H1 (cell line): ENCODE measurements around the gene PFKFB3. TPM values are rescaled to one million over a fixed set of nuclear protein-coding genes. Genes with fewer than 3 reads are reported as not detected.

Experiments used
- CTCF ChIA-PET: fragments of 300-600 bp; sonication (Branson Sonifier 250); formaldehyde crosslinking; loops from one replicate; lab custom pipeline; 2021; ENCODE audit not compliant: partially characterized antibody; lab: Charles Lee
- POLR2A ChIA-PET: fragments of 300-600 bp; sonication (Branson Sonifier 250); formaldehyde crosslinking; loops from one replicate; lab custom pipeline; 2021; ENCODE audit warnings: inconsistent platforms; ENCODE audit not compliant: partially characterized antibody; lab: Charles Lee
- DNase-seq, 2 experiments: peaks; one replicate each; pipeline versions ENCODE4 v3.0.0 to v3.0.0-alpha.2; 2010 to 2022; ENCODE audit warnings: low spot score in 2 of 2, low read depth in 1 of 2, mixed read lengths in 1 of 2
- FAIRE-seq: peaks from 2 replicates; lab custom pipeline; 2011; peaks lifted over from hg19 to GRCh38; lab: Jason Lieb, UNC
- H2AFZ ChIP-seq: 2 replicates; pipeline ENCODE4 v1.8.1; 2012; ENCODE audit warnings: low read length, inconsistent platforms
- H2AK5ac ChIP-seq: 2 replicates; pipeline ENCODE4 v1.6.1; 2013; ENCODE audit warnings: low read depth, low read length
- H2BK120ac ChIP-seq: replicated peaks from 2 replicates; pipeline ENCODE3; 2013; ENCODE audit warnings: low read depth, low read length, inconsistent platforms
- H2BK12ac ChIP-seq: 2 replicates; pipeline ENCODE4 v1.6.1; 2013; ENCODE audit warnings: low read depth, low read length
- H2BK15ac ChIP-seq: 2 replicates; pipeline ENCODE4 v1.6.1; 2013; ENCODE audit warnings: low read length
- H2BK20ac ChIP-seq: 2 replicates; pipeline ENCODE4 v1.6.1; 2013; ENCODE audit warnings: low read length
- H2BK5ac ChIP-seq: 2 replicates; pipeline ENCODE4 v1.6.1; 2013; ENCODE audit warnings: low read depth, low read length
- H3K14ac ChIP-seq: 2 replicates; pipeline ENCODE4 v1.6.1; 2013; ENCODE audit warnings: inconsistent platforms; ENCODE audit not compliant: insufficient read length
- H3K18ac ChIP-seq: 2 replicates; pipeline ENCODE4 v1.6.1; 2013; ENCODE audit warnings: low read length; ENCODE audit errors: extremely low read depth
- H3K23ac ChIP-seq: 2 replicates; pipeline ENCODE4 v1.6.1; 2013; ENCODE audit warnings: inconsistent platforms; ENCODE audit not compliant: insufficient read length
- H3K23me2 ChIP-seq: 2 replicates; pipeline ENCODE4 v1.6.1; 2013; ENCODE audit warnings: low read depth, low read length
- H3K27ac ChIP-seq: 2 replicates; pipeline ENCODE4 v1.6.1; 2011; ENCODE audit warnings: low read depth, low read length, inconsistent platforms
- H3K27me3 ChIP-seq, 4 experiments: replicated peaks in 1 of 4; 1 replicate in 1 of 4; 2 replicates in 3 of 4; pipeline versions ENCODE4 v1.6.1 to v1.8.1; 2011 to 2013; ENCODE audit warnings: low read length in 3 of 4, mild to moderate bottlenecking in 3 of 4, inconsistent platforms in 2 of 4, mixed read lengths in 2 of 4, moderate library complexity in 1 of 4; ENCODE audit not compliant: control insufficient read depth in 3 of 4, insufficient read depth in 3 of 4; ENCODE audit errors: extremely low read depth in 1 of 4
- H3K36me3 ChIP-seq, 4 experiments: 2 replicates each; pipeline versions ENCODE4 v1.6.1 to v1.8.1; 2011 to 2013; ENCODE audit warnings: mild to moderate bottlenecking in 4 of 4, low read length in 3 of 4, moderate library complexity in 2 of 4, control low read depth in 1 of 4, inconsistent platforms in 1 of 4; ENCODE audit not compliant: insufficient read depth in 4 of 4, control insufficient read depth in 2 of 4
- H3K4ac ChIP-seq: replicated peaks from 2 replicates; pipeline ENCODE3; 2013; ENCODE audit warnings: low read length, low read depth, mixed read lengths, inconsistent platforms; ENCODE audit not compliant: insufficient read length
- H3K4me1 ChIP-seq, 4 experiments: replicated peaks in 1 of 4; 1 replicate in 1 of 4; 2 replicates in 3 of 4; pipeline versions ENCODE4 v1.6.1 to v1.8.1; 2011 to 2013; ENCODE audit warnings: low read length in 3 of 4, inconsistent platforms in 2 of 4, mixed read lengths in 1 of 4; ENCODE audit not compliant: insufficient read depth in 4 of 4, control insufficient read depth in 3 of 4
- H3K4me2 ChIP-seq, 2 experiments: 2 replicates each; pipeline versions ENCODE4 v1.6.1 to v1.8.1; 2011 to 2013; ENCODE audit warnings: low read depth in 2 of 2, low read length in 2 of 2, control low read depth in 1 of 2, inconsistent platforms in 1 of 2, mild to moderate bottlenecking in 1 of 2; ENCODE audit not compliant: insufficient read depth in 1 of 2
- H3K4me3 ChIP-seq, 4 experiments: fragments of 200-600, 300-600 bp in 1 of 4; sonication (generic), shearing (Covaris generic), sonication (Bioruptor Twin) in 1 of 4; 2 replicates each; pipeline versions ENCODE4 v1.5.1 to v1.8.1; 2011 to 2016; ENCODE audit warnings: low read length in 4 of 4, low read depth in 3 of 4, control low read depth in 2 of 4, inconsistent platforms in 2 of 4, mild to moderate bottlenecking in 2 of 4, mixed read lengths in 1 of 4, moderate library complexity in 1 of 4; ENCODE audit not compliant: insufficient read depth in 2 of 4; ENCODE audit errors: extremely low read depth in 1 of 4
- H3K56ac ChIP-seq: replicated peaks from 2 replicates; pipeline ENCODE3; 2013; ENCODE audit warnings: low read depth, mild to moderate bottlenecking, mixed read lengths, low read length, inconsistent platforms; ENCODE audit not compliant: insufficient read length
- H3K79me1 ChIP-seq: 2 replicates; pipeline ENCODE4 v1.6.1; 2013; ENCODE audit warnings: low read depth, low read length, control low read depth
- H3K79me2 ChIP-seq, 2 experiments: 2 replicates each; pipeline versions ENCODE4 v1.6.1 to v1.8.1; 2012 to 2013; ENCODE audit warnings: low read length in 2 of 2, mild to moderate bottlenecking in 2 of 2, inconsistent platforms in 1 of 2; ENCODE audit not compliant: insufficient read depth in 2 of 2, control insufficient read depth in 1 of 2
- H3K9ac ChIP-seq, 4 experiments: replicated peaks in 1 of 4; 1 replicate in 1 of 4; 2 replicates in 3 of 4; pipeline versions ENCODE4 v1.6.1 to v1.8.1; 2011 to 2013; ENCODE audit warnings: low read depth in 3 of 4, low read length in 3 of 4, control low read depth in 2 of 4, mild to moderate bottlenecking in 2 of 4, moderate library complexity in 2 of 4, inconsistent platforms in 1 of 4; ENCODE audit errors: extremely low read depth in 1 of 4
- H3K9me3 ChIP-seq, 2 experiments: 2 replicates each; pipeline versions ENCODE4 v1.6.1 to v1.8.1; 2012 to 2013; ENCODE audit warnings: mild to moderate bottlenecking in 2 of 2, moderate library complexity in 2 of 2, control low read depth in 1 of 2, inconsistent platforms in 1 of 2, low read depth in 1 of 2, low read length in 1 of 2, mixed read lengths in 1 of 2; ENCODE audit not compliant: insufficient read depth in 2 of 2
- H4K20me1 ChIP-seq, 2 experiments: replicated peaks in 1 of 2; 2 replicates each; pipeline versions ENCODE3 to v1.8.1; 2011 to 2013; ENCODE audit warnings: inconsistent platforms in 2 of 2, low read length in 2 of 2, mild to moderate bottlenecking in 1 of 2; ENCODE audit not compliant: insufficient read depth in 2 of 2, control insufficient read depth in 1 of 2
- H4K5ac ChIP-seq: 2 replicates; pipeline ENCODE4 v1.6.1; 2013; ENCODE audit warnings: low read length, low read depth, mixed read lengths, inconsistent platforms; ENCODE audit not compliant: insufficient read length
- H4K8ac ChIP-seq: 2 replicates; pipeline ENCODE4 v1.8.0; 2013; ENCODE audit warnings: mild to moderate bottlenecking, moderate library complexity, low read length, inconsistent platforms; ENCODE audit not compliant: insufficient read depth; ENCODE audit errors: extremely low read depth
- H4K91ac ChIP-seq: replicated peaks from 2 replicates; pipeline ENCODE3; 2013; ENCODE audit warnings: low read length, mixed read lengths, inconsistent platforms; ENCODE audit not compliant: insufficient read length
- CBX5 ChIP-seq: fragments of 300-800, 300-1000 bp; sonication (generic); IDR thresholded peaks from 2 replicates; pipeline ENCODE4 v1.7.1; 2016; ENCODE audit warnings: antibody characterized with exemption, low read length, low read depth
- CHD1 ChIP-seq: IDR thresholded peaks from 2 replicates; pipeline ENCODE4 v1.6.1; 2012; ENCODE audit warnings: low read depth, low read length, improper control_type of control experiment
- CTBP2 ChIP-seq: IDR thresholded peaks from 2 replicates; pipeline ENCODE4 v1.7.0; 2011; ENCODE audit warnings: borderline replicate concordance, mild to moderate bottlenecking, moderate library complexity, mixed read lengths, low read length; ENCODE audit not compliant: insufficient read depth, insufficient read length
- GTF2F1 ChIP-seq: IDR thresholded peaks from 2 replicates; pipeline ENCODE4 v1.6.1; 2012; ENCODE audit warnings: low read depth, low read length, improper control_type of control experiment, borderline replicate concordance
- KDM1A ChIP-seq: fragments of 200-600, 300-600 bp; sonication (generic); IDR thresholded peaks from 2 replicates; pipeline ENCODE4 v1.7.1; 2016; ENCODE audit warnings: mild to moderate bottlenecking, low read length, borderline replicate concordance
- NANOG ChIP-seq: IDR thresholded peaks from 2 replicates; pipeline ENCODE4 v1.6.1; 2011; ENCODE audit warnings: low read length, low read depth, mild to moderate bottlenecking, inconsistent platforms; ENCODE audit not compliant: insufficient read depth, poor library complexity, severe bottlenecking
- RXRA ChIP-seq: IDR thresholded peaks from 2 replicates; pipeline ENCODE4 v1.6.1; 2011; ENCODE audit warnings: low read depth, mild to moderate bottlenecking, low read length, moderate library complexity; ENCODE audit not compliant: insufficient read depth
- SIX5 ChIP-seq: IDR thresholded peaks from 2 replicates; pipeline ENCODE4 v1.6.1; 2011; ENCODE audit warnings: mild to moderate bottlenecking, low read depth, low read length
- SP4 ChIP-seq: IDR thresholded peaks from 2 replicates; pipeline ENCODE4 v1.6.1; 2012; ENCODE audit warnings: low read length, inconsistent platforms
- TEAD4 ChIP-seq: IDR thresholded peaks from 2 replicates; pipeline ENCODE4 v1.6.1; 2012; ENCODE audit warnings: low read depth, low read length, inconsistent platforms, mixed read lengths
- WGBS, 2 experiments: shearing (Covaris generic) in 1 of 2; methylation state at CpG; one replicate each; pipeline versions ENCODE4 v1.1.6 to v1.1.7; 2013 to 2015; ENCODE audit warnings: low lambda C conversion rate in 2 of 2, mixed read lengths in 2 of 2, inconsistent platforms in 1 of 2, low coverage in 1 of 2, missing lambda C conversion rate in 1 of 2; ENCODE audit not compliant: insufficient replicate concordance in 2 of 2, insufficient coverage in 1 of 2, insufficient read length in 1 of 2; ENCODE audit errors: extremely low coverage in 1 of 2, missing lambda C conversion rate in 1 of 2; 5-methylcytosine and 5-hydroxymethylcytosine counted together
- polyA plus RNA-seq, 7 experiments: library from polyadenylated mRNA; depleted of rRNA in 3 of 7; stranded (reverse) in 5 of 7; unstranded in 2 of 7; fragments of >200 nt in 5 of 7; fragments of 200-250 nt in 2 of 7; gene quantifications; 1 replicate in 5 of 7; 2 replicates in 1 of 7; 4 replicates in 1 of 7; pipeline versions ENCODE4 v1.2.1 to v1.2.3, GENCODE V29; 2011 to 2013; ENCODE audit warnings: missing spikeins in 2 of 7, mixed read lengths in 2 of 7
- total RNA-seq: library from RNA; stranded (reverse); fragmentation: NEBNext Ultra II Directional; extraction: Animal tissue kit (Norgen Biotek cat#: 25700); gene quantifications from 2 replicates; pipeline ENCODE4 v1.2.1, GENCODE V29; 2021
- TF ChIP-seq, protein P1 (sequence below), 3 experiments: IDR thresholded peaks; 1 replicate in 2 of 3; 2 replicates in 1 of 3; pipeline versions ENCODE4 v1.5.1 to v1.6.1; 2011; ENCODE audit warnings: low read length in 3 of 3, mild to moderate bottlenecking in 3 of 3, inconsistent platforms in 2 of 3, low read depth in 1 of 3, moderate library complexity in 1 of 3; ENCODE audit not compliant: insufficient read depth in 1 of 3; ENCODE audit errors: control extremely low read depth in 1 of 3

PFKFB3 gene
- total and polyA plus RNA-seq, 2 of the 8 experiments (the other 6 are each of a cell fraction or from before 2014, with no cell fraction given), result 15.6 to 32.0 TPM

- Histone ChIP-seq H2AK5ac (no peak overlapping the region; the same call in 1 of the 2 replicates), H3K23me2 (no peaks in the 10 kb centered on the region), H3K9me3 (no peaks in the 10 kb centered on the region)
- TF ChIP-seq SIX5 (no peak), CBX5 (no peak), GTF2F1 (no peak), RXRA (no peak), NANOG (no peak), KDM1A (no peak), CHD1 (no peak), CTBP2 (no peak), SP4 (no peak), TEAD4 (no peak)
- TF ChIP-seq, protein P1, sequence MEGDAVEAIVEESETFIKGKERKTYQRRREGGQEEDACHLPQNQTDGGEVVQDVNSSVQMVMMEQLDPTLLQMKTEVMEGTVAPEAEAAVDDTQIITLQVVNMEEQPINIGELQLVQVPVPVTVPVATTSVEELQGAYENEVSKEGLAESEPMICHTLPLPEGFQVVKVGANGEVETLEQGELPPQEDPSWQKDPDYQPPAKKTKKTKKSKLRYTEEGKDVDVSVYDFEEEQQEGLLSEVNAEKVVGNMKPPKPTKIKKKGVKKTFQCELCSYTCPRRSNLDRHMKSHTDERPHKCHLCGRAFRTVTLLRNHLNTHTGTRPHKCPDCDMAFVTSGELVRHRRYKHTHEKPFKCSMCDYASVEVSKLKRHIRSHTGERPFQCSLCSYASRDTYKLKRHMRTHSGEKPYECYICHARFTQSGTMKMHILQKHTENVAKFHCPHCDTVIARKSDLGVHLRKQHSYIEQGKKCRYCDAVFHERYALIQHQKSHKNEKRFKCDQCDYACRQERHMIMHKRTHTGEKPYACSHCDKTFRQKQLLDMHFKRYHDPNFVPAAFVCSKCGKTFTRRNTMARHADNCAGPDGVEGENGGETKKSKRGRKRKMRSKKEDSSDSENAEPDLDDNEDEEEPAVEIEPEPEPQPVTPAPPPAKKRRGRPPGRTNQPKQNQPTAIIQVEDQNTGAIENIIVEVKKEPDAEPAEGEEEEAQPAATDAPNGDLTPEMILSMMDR (IDR thresholded peaks at IDR 0.05; ENCODE audit: control extremely low read depth in 1 of 3, insufficient read depth in 1 of 3, low read depth in 1 of 3, low read length in 3 of 3), result no peak
Measured at GRCh38 chr10:6191569-6191968, 11.2 kb upstream of the PFKFB3 start.

More at GRCh38 chr10:6191569-6191968, 11.2 kb upstream of the PFKFB3 start:
- H3K56ac ChIP-seq, result no peak overlapping the region
- H2BK120ac ChIP-seq, result no peak overlapping the region
- no peaks in the 10 kb centered on the region; a peak in 1 of 7 replicates for H3K27me3 ChIP-seq
- H3K4me3 ChIP-seq, result no peak overlapping the region
- H3K18ac ChIP-seq, result no peak overlapping the region
- H4K91ac ChIP-seq, result no peak overlapping the region
- H2BK20ac ChIP-seq, result no peak overlapping the region
- no peak overlapping the region for H3K23ac ChIP-seq
- POLR2A ChIA-PET, result interaction anchor here (2.0 to 3.5 kb wide), 2 partner anchors 8 to 11 kb away, joined by 8 to 17 read pairs; partner anchors contain the start of gene PFKFB3
- DNase-seq (no peak), FAIRE-seq (no peak)
- 92% methylated on average over 19 of the region's 19 CpGs; no CpG with 5 or more reads in 1 of the 2 experiments for WGBS, 2 experiments
- H2AFZ ChIP-seq, result no peak overlapping the region
- no peak overlapping the region for H4K5ac ChIP-seq
- H3K36me3 ChIP-seq, result no peaks in the 10 kb centered on the region
- no peaks in the 10 kb centered on the region for H3K79me2 ChIP-seq
- no peak overlapping the region for H2BK12ac ChIP-seq
- no peak overlapping the region for H4K8ac ChIP-seq
- H3K27ac ChIP-seq, result no peak overlapping the region
- no peak overlapping the region for H3K4me2 ChIP-seq
- peaks cover 2% of the 10 kb centered on the region; the same call in 1 of the 2 replicates for H3K79me1 ChIP-seq
- no peak overlapping the region for H2BK15ac ChIP-seq
- H3K4ac ChIP-seq, result no peak overlapping the region
- 0 out of 2 replicates have a peak overlapping the region, but pooled peaks have one; percentile 30 for H2BK5ac ChIP-seq
- H3K9ac ChIP-seq, result no peak overlapping the region
- H3K4me1 ChIP-seq, result no peaks in the 10 kb centered on the region; a peak in 1 of 7 replicates
- CTCF ChIA-PET, result interaction anchor here (0.8 to 3.2 kb wide), 7 partner anchors 8 to 114 kb away, joined by 3 to 19 read pairs (median 4); partner anchors contain the start of gene PFKFB3
- peaks cover 2% of the 10 kb centered on the region in 2 experiments for H4K20me1 ChIP-seq
- no peak overlapping the region for H3K14ac ChIP-seq
